Measurements from ENCODE around the gene PLEKHA4. TPM values are rescaled to one million over a fixed set of nuclear protein-coding genes. Genes with fewer than 3 reads are reported as not detected.
A peak's percentile ranks its signal among the peaks of the same experiment; 100 is the strongest.

Gene PLEKHA4
- total RNA-seq, 1 donor from 2014 or later = 237 TPM

- TF ChIP-seq CTCF (IDR thresholded peaks at IDR 0.05) = no peak
- Histone ChIP-seq H3K36me3 (no peaks in the 10 kb centered on the region), H3K27ac (no peak overlapping the region), H3K27me3 (no peaks in the 10 kb centered on the region), H3K4me1 (peaks cover 0 to 15% of the 10 kb centered on the region in 2 donors), H3K4me3 (no peak overlapping the region), H3K9me3 (no peaks in the 10 kb centered on the region)
- DNase-seq (ENCODE audit: low spot score in 2 of 2) = no peak
- intact Hi-C loops (cut with DNase I) = no loop called here
These were observed 53.5 kb downstream of the PLEKHA4 start for GRCh38 chr19:48814895-48815294.

GRCh38 chr19:48813123-48813913 lies 55.1 kb downstream of the PLEKHA4 start:
- Histone ChIP-seq H3K36me3 (no peaks in the 10 kb centered on the region), H3K9me3 (no peaks in the 10 kb centered on the region), H3K4me1 (peaks cover 0 to 12% of the 10 kb centered on the region in 2 donors), H3K27ac (peak overlapping the region; percentile 91 to 94), H3K4me3 (no peak overlapping the region), H3K27me3 (no peaks in the 10 kb centered on the region)
- TF ChIP-seq CTCF (IDR thresholded peaks at IDR 0.05) = no peak
- intact Hi-C loops (cut with DNase I) = no loop called here
- no peak for DNase-seq (ENCODE audit: low spot score in 2 of 2)

- Histone ChIP-seq H3K4me1 (peaks cover 0 to 12% of the 10 kb centered on the region in 2 donors), H3K36me3 (peaks cover 0 to 7% of the 10 kb centered on the region in 2 donors), H3K27ac (peak overlapping the region; percentile 91 to 94), H3K9me3 (no peaks in the 10 kb centered on the region), H3K27me3 (no peaks in the 10 kb centered on the region), H3K4me3 (peak overlapping the region; percentile 71 to 82)
- intact Hi-C loops (cut with DNase I) = loop anchor here (1.0 kb wide), 1 partner anchor 25 kb away; no protein-coding TSS in a partner anchor
- no peak for TF ChIP-seq CTCF (IDR thresholded peaks at IDR 0.05)
- DNase-seq (ENCODE audit: low spot score in 2 of 2) = peak; percentile 66 to 94
These were observed 56.1 kb downstream of the PLEKHA4 start for GRCh38 chr19:48812094-48812929.

DNA sequence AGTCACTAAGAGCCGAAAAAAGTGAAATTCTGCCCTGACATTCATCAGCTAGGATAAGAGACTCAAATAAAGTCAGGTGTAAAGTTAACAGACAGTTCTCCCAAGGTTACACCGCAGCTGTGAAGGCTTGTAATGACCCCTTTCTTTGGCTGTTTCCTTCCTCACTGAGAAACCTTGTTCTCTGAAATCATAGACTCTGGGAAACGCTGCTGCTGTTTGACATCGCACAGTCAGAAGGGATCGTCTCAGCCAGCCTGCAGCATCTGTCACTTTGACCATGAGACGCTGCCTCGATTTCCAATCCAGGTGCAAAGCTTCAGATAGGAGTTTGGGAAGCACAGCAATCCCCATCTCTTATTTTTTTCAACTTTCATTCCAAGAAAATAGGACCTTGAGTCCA lies 58.3 kb downstream of the PLEKHA4 start:
- no peaks in the 10 kb centered on the region for H3K9me3 ChIP-seq
- DNase-seq (ENCODE audit: low spot score in 2 of 2) = no peak
- H3K4me3 ChIP-seq = peak overlapping the region; percentile 71 to 82
- intact Hi-C loops (cut with DNase I) = no loop called here
- H3K27ac ChIP-seq = peak overlapping the region; percentile 91 to 94
- H3K4me1 ChIP-seq = peaks cover 0 to 12% of the 10 kb centered on the region in 2 donors
- H3K27me3 ChIP-seq = no peaks in the 10 kb centered on the region
- TF ChIP-seq CTCF (IDR thresholded peaks at IDR 0.05) = no peak
- H3K36me3 ChIP-seq = peaks cover 0 to 7% of the 10 kb centered on the region in 2 donors

DNA sequence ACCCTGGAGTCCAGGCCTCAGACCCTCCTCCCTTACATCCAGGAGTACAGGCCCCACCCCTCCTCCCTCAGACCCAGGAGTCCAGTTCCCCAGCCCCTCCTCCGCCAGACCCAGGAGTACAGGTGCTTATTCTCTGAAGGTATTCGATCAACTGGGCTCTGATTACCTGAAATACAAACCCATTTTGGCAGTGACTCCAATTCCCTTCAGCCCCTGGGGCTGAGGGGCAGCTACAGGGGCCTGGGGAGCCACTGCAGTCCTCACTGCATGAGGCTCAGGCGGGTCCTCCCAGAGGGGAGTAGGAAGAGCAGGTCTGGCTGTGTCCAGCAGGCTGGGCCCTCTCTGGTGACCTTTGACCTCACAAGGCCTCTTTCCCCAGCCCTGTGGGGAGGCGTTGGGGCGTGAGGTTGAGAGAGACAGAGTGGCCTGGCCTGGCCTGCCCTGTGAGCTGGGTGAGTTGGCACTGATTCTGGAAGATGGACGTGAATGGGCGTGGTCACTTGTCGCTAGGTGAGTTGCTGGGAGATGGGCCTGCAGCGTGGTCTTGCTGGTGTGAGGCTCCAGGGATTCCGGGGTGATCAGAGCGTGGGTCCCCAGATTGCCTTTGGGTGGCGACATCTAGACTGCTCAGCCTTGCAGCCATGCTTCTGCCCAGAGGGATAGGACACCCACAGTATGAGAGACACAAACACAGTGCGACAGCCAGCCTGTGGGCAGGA lies 60.7 kb downstream of the PLEKHA4 start:
- intact Hi-C loops (cut with DNase I) = no loop called here
- no peak for TF ChIP-seq CTCF (IDR thresholded peaks at IDR 0.05)
- Histone ChIP-seq H3K9me3 (no peaks in the 10 kb centered on the region), H3K27me3 (no peaks in the 10 kb centered on the region), H3K27ac (no peak overlapping the region), H3K4me1 (peaks cover 0 to 10% of the 10 kb centered on the region in 2 donors), H3K4me3 (no peak overlapping the region), H3K36me3 (peaks cover 0 to 7% of the 10 kb centered on the region in 2 donors)
- no peak for DNase-seq (ENCODE audit: low spot score in 2 of 2)

All from ascending aorta (tissue), 2 donors.